ENCODE measurements around the gene RHOG. TPM values are rescaled to one million over a fixed set of nuclear protein-coding genes. Genes with fewer than 3 reads are reported as not detected.
"Not testable (repeated sequence)": the region's sequence is repeated elsewhere in the genome, so short reads cannot be mapped to it uniquely, and the experiment has no call there.

RHOG gene
- total and polyA plus RNA-seq, 5 donors from 2014 or later, result 173 to 276 (median 234) TPM

DNA sequence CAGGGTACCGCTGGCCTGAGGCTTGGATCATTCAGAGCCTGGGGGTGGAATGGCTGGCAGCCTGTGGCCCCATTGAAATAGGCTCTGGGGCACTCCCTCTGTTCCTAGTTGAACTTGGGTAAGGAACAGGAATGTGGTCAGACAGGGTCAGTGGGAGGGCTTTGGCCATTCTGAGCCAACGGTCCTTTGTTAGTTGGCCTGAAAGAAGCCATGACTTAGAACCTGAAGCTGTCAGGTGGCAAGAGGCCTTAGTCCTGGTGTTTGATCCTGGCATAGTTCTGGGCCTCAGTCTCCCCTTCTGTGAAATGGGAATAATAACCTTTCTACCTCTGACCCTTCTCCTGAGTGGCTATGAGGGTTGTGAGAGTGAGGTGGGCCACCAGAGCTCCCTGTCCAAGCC lies 24.1 kb downstream of the RHOG start:
- Histone ChIP-seq H3K4me3 (ENCODE audit: low read depth, low read length) (no peak overlapping the region), H3K9me3 (ENCODE audit: control insufficient read depth in 2 of 2, low read length in 2 of 2) (no peaks in the 10 kb centered on the region), H3K36me3 (ENCODE audit: control insufficient read depth, insufficient read depth, low read length) (no peaks in the 10 kb centered on the region), H3K27me3 (ENCODE audit: control insufficient read depth, insufficient read depth, low read length) (no peaks in the 10 kb centered on the region), H3K4me1 (ENCODE audit: control insufficient read depth, insufficient read depth, low read length, poor library complexity, severe bottlenecking) (no peaks in the 10 kb centered on the region), H3K27ac (ENCODE audit: insufficient read depth, low read length, poor library complexity, severe bottlenecking) (no peak overlapping the region)
- H3K9me3 Mint-ChIP-seq, result no peaks in the 10 kb centered on the region
- H3K4me3 Mint-ChIP-seq, result no peak overlapping the region
- DNase-seq, result no peak
- no peak for ATAC-seq (ENCODE audit: low read depth in 2 of 2)
- peaks cover 25% of the 10 kb centered on the region for H3K36me3 Mint-ChIP-seq
- peaks cover 0 to 5% (median 4%) of the 10 kb centered on the region in 4 donors for H3K4me1 Mint-ChIP-seq
- H3K27ac Mint-ChIP-seq, result no peak overlapping the region
- H3K27me3 Mint-ChIP-seq, result no peaks in the 10 kb centered on the region

DNA sequence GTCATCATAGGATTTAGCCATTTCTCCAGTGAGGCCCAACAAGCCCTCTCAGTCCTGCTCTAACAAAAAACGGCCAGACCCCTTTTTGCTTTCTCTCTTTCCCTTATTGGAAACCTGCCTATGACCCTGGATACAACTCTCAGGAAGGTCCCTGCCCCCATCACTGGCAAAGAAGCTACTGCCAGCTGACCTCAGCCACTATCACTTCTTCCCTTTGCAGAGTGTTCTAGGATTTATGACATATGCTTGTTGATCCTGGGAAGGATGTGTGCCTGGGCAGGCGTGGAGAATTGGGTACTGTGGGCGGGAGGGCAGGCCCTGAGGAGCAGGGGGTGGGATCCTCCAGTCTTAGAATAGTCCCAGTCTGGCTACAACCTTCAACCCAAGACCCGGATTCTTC lies 24.9 kb downstream of the RHOG start:
- no peak overlapping the region for H3K27ac Mint-ChIP-seq
- H3K36me3 Mint-ChIP-seq, result peaks cover 31% of the 10 kb centered on the region
- no peak for DNase-seq
- H3K4me3 ChIP-seq (ENCODE audit: low read depth, low read length), result no peak overlapping the region
- no peak for ATAC-seq (ENCODE audit: low read depth in 2 of 2)
- H3K36me3 ChIP-seq (ENCODE audit: control insufficient read depth, insufficient read depth, low read length), result no peaks in the 10 kb centered on the region
- no peaks in the 10 kb centered on the region for H3K27me3 Mint-ChIP-seq
- peaks cover 0 to 5% (median 4%) of the 10 kb centered on the region in 4 donors for H3K4me1 Mint-ChIP-seq
- peak overlapping the region in 1 of 4 donors; percentile 67 for H3K4me3 Mint-ChIP-seq
- H3K27me3 ChIP-seq (ENCODE audit: control insufficient read depth, insufficient read depth, low read length), result no peaks in the 10 kb centered on the region
- H3K27ac ChIP-seq (ENCODE audit: insufficient read depth, low read length, poor library complexity, severe bottlenecking), result no peak overlapping the region
- H3K9me3 Mint-ChIP-seq, result no peaks in the 10 kb centered on the region
- H3K4me1 ChIP-seq (ENCODE audit: control insufficient read depth, insufficient read depth, low read length, poor library complexity, severe bottlenecking), result no peaks in the 10 kb centered on the region
- H3K9me3 ChIP-seq (ENCODE audit: control insufficient read depth in 2 of 2, low read length in 2 of 2), result no peaks in the 10 kb centered on the region

DNA sequence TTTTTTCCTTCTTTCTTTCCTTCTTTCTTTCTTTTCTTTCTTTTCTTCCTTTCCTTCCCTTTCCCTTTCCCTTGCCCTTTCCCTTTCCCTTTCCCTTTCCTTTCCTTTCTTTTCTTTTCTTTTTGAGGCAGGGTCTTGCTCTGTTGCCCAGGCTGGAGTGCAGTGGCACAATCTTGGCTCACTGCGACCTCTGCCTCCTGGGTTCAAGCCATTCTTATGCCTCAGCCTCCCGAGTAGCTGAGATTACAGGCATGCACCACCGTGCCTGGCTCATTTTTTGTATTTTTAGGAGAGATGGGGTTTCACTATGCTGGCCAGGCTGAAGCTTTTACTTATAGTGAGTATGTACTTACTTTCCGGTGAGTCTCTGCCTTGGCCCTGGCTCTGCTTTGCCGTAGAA lies 25.9 kb downstream of the RHOG start:
- H3K27ac ChIP-seq (ENCODE audit: insufficient read depth, low read length, poor library complexity, severe bottlenecking); H3K4me1 Mint-ChIP-seq; ATAC-seq (ENCODE audit: low read depth in 2 of 2); H3K27me3 ChIP-seq (ENCODE audit: control insufficient read depth, insufficient read depth, low read length); H3K4me3 Mint-ChIP-seq; H3K36me3 ChIP-seq (ENCODE audit: control insufficient read depth, insufficient read depth, low read length); H3K4me3 ChIP-seq (ENCODE audit: low read depth, low read length); H3K9me3 Mint-ChIP-seq; H3K27me3 Mint-ChIP-seq; H3K9me3 ChIP-seq (ENCODE audit: control insufficient read depth in 2 of 2, low read length in 2 of 2); H3K4me1 ChIP-seq (ENCODE audit: control insufficient read depth, insufficient read depth, low read length, poor library complexity, severe bottlenecking); DNase-seq: not testable (repeated sequence)
- Mint-ChIP-seq H3K36me3 (peaks cover 30% of the 10 kb centered on the region), H3K27ac (peak overlapping the region in 1 of 3 donors; percentile 43)

DNA sequence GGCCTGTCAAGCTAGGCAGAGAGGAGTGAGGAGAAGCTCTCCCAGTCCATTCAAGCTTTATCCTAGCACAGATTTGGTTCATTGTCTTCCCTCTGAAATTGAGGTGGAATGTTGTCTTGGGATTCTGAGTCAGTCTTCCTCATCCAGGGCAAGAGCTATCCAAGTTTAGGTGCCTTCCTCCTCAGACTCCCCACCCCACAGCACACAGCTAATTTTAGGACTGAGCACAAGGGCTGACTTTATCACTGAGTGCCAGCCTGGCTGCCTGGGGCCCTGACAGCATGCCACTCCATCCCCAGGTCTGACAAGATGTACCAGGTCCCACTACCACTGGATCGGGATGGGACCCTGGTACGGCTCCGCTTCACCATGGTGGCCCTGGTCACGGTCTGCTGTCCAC lies 29.8 kb downstream of the RHOG start:
- Mint-ChIP-seq H3K27ac (no peak overlapping the region), H3K27me3 (no peaks in the 10 kb centered on the region)

DNA sequence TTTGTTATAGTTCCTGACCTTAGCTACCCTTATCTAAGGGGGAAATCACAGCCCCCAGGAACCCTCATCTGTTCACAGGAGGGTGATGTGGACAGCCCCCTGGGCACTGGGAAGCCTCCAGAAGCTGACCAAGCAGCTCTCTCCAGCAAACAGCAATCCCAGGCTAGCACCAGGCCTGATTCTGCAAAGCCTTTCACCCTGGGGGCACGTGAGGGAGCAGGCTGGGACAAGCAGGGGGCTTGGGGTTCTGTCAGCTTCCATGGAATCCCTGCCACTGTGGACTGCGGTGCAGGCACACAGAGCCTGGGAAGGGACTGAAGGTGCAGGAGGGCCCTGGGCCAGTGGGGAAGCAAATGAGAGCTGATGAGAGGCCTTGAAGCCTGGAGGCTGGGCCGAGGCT lies 30.3 kb downstream of the RHOG start:
- Mint-ChIP-seq H3K27me3 (no peaks in the 10 kb centered on the region), H3K36me3 (peaks cover 17% of the 10 kb centered on the region), H3K4me1 (peaks cover 6 to 26% (median 12%) of the 10 kb centered on the region in 4 donors), H3K27ac (no peak overlapping the region), H3K9me3 (no peaks in the 10 kb centered on the region), H3K4me3 (peak overlapping the region in 2 of 4 donors; percentile 35 to 68)
- H3K9me3 ChIP-seq (ENCODE audit: control insufficient read depth in 2 of 2, low read length in 2 of 2), result no peaks in the 10 kb centered on the region
- H3K36me3 ChIP-seq (ENCODE audit: control insufficient read depth, insufficient read depth, low read length), result no peaks in the 10 kb centered on the region
- H3K27me3 ChIP-seq (ENCODE audit: control insufficient read depth, insufficient read depth, low read length), result no peaks in the 10 kb centered on the region
- H3K4me3 ChIP-seq (ENCODE audit: low read depth, low read length), result no peak overlapping the region
- no peak overlapping the region for H3K27ac ChIP-seq (ENCODE audit: insufficient read depth, low read length, poor library complexity, severe bottlenecking)
- H3K4me1 ChIP-seq (ENCODE audit: control insufficient read depth, insufficient read depth, low read length, poor library complexity, severe bottlenecking), result peaks cover 14% of the 10 kb centered on the region
- ATAC-seq (ENCODE audit: low read depth in 2 of 2), result no peak
- no peak for DNase-seq

More for the DNA sequence above, 29.8 kb downstream of the RHOG start:
- DNase-seq (no peak), ATAC-seq (ENCODE audit: low read depth in 2 of 2) (no peak)
- peak overlapping the region in 1 of 4 donors; percentile 25 for H3K4me3 Mint-ChIP-seq
- no peaks in the 10 kb centered on the region for H3K9me3 Mint-ChIP-seq
- no peaks in the 10 kb centered on the region for H3K36me3 ChIP-seq (ENCODE audit: control insufficient read depth, insufficient read depth, low read length)
- no peak overlapping the region for H3K27ac ChIP-seq (ENCODE audit: insufficient read depth, low read length, poor library complexity, severe bottlenecking)
- H3K4me1 Mint-ChIP-seq, result peaks cover 6 to 26% (median 12%) of the 10 kb centered on the region in 4 donors
- H3K9me3 ChIP-seq (ENCODE audit: control insufficient read depth in 2 of 2, low read length in 2 of 2), result no peaks in the 10 kb centered on the region
- H3K27me3 ChIP-seq (ENCODE audit: control insufficient read depth, insufficient read depth, low read length), result no peaks in the 10 kb centered on the region
- H3K4me1 ChIP-seq (ENCODE audit: control insufficient read depth, insufficient read depth, low read length, poor library complexity, severe bottlenecking), result peaks cover 14% of the 10 kb centered on the region
- H3K4me3 ChIP-seq (ENCODE audit: low read depth, low read length), result no peak overlapping the region
- peaks cover 19% of the 10 kb centered on the region for H3K36me3 Mint-ChIP-seq

DNA sequence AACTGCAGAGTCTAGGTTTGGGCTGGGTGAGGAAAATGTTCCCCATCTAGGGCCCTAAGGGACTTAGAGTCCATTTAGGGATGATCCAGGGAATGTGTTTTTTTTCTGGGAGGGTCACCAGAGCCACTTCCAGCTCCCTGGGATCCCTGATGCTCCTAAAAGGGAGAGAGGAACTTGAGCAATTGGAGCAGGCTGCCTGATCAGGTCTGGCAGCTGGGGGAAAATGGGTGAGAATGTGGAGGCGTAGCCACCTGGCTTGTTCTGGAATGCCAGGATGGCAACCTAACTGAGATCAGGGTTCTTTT lies 31.2 kb downstream of the RHOG start:
- ATAC-seq (ENCODE audit: low read depth in 2 of 2) (no peak), DNase-seq (no peak)
- Histone ChIP-seq H3K4me1 (ENCODE audit: control insufficient read depth, insufficient read depth, low read length, poor library complexity, severe bottlenecking) (peaks cover 14% of the 10 kb centered on the region), H3K27me3 (ENCODE audit: control insufficient read depth, insufficient read depth, low read length) (no peaks in the 10 kb centered on the region), H3K27ac (ENCODE audit: insufficient read depth, low read length, poor library complexity, severe bottlenecking) (no peak overlapping the region), H3K4me3 (ENCODE audit: low read depth, low read length) (no peak overlapping the region), H3K36me3 (ENCODE audit: control insufficient read depth, insufficient read depth, low read length) (no peaks in the 10 kb centered on the region), H3K9me3 (ENCODE audit: control insufficient read depth in 2 of 2, low read length in 2 of 2) (no peaks in the 10 kb centered on the region)
- Mint-ChIP-seq H3K4me1 (peaks cover 6 to 26% (median 12%) of the 10 kb centered on the region in 4 donors), H3K27ac (peak overlapping the region in 2 of 3 donors; percentile 30 to 52), H3K4me3 (peak overlapping the region in 3 of 4 donors; percentile 68 to 97 (median 71)), H3K9me3 (no peaks in the 10 kb centered on the region), H3K36me3 (peaks cover 17% of the 10 kb centered on the region), H3K27me3 (no peaks in the 10 kb centered on the region)

DNA sequence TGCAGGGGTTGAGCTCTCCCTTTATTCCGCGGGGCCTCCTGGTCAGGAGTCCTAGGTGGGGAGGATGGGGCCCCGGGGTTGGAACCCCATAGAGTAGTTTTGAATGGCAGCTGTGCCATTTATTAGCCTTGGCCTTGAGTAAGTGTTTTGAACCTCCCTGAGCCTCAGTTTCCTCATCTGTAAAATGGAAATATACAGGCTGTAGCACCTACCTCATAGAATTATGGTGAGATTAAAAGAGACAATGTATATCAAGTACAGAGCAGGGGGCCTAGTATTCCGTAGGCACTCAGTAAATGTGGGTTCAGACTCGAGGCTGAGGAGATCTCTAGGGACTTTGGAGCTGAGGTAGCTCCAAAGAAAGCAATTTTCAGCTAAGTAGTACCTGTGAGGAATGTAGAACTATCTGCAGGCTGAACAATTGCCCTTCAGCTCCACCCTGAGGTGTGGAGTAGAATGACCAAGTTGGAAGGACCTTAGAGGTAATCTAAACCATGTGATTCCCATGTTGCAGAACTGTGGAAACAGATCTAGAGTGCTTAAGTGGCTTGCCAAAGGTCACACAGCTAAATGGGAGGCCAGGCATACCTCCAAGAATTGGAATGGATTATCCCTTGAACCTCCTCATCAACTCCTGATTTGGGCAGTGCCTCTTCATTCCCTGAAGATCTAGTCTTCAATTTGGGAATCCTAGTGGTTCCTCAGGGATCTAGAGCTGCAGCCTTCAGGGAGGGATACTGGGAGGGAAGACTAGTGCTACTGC lies 31.7 kb downstream of the RHOG start:
- Mint-ChIP-seq H3K36me3 (peaks cover 17% of the 10 kb centered on the region), H3K9me3 (no peaks in the 10 kb centered on the region), H3K27me3 (no peaks in the 10 kb centered on the region), H3K4me3 (peak overlapping the region; percentile 89 to 97 (median 92)), H3K27ac (peak overlapping the region in 2 of 3 donors; percentile 81 to 86), H3K4me1 (peaks cover 6 to 26% (median 12%) of the 10 kb centered on the region in 4 donors)
- H3K4me3 ChIP-seq (ENCODE audit: low read depth, low read length), result peak overlapping the region; percentile 58
- peak; percentile 82 to 84 for ATAC-seq (ENCODE audit: low read depth in 2 of 2)
- peaks cover 14% of the 10 kb centered on the region for H3K4me1 ChIP-seq (ENCODE audit: control insufficient read depth, insufficient read depth, low read length, poor library complexity, severe bottlenecking)
- peak; percentile 38 to 82 (median 64) for DNase-seq
- no peaks in the 10 kb centered on the region for H3K36me3 ChIP-seq (ENCODE audit: control insufficient read depth, insufficient read depth, low read length)
- H3K9me3 ChIP-seq (ENCODE audit: control insufficient read depth in 2 of 2, low read length in 2 of 2), result no peaks in the 10 kb centered on the region
- H3K27ac ChIP-seq (ENCODE audit: insufficient read depth, low read length, poor library complexity, severe bottlenecking), result peak overlapping the region; percentile 63
- no peaks in the 10 kb centered on the region for H3K27me3 ChIP-seq (ENCODE audit: control insufficient read depth, insufficient read depth, low read length)
